H1 (cell line): ENCODE measurements around the gene RPL37A. TPM values are rescaled to one million over a fixed set of nuclear protein-coding genes. Genes with fewer than 3 reads are reported as not detected.

Source experiments
- GTF2F1 ChIP-seq: IDR thresholded peaks from 2 replicates; pipeline ENCODE4 v1.6.1; 2012; ENCODE audit warnings: low read depth, low read length, improper control_type of control experiment, borderline replicate concordance
- KDM1A ChIP-seq: fragments of 200-600, 300-600 bp; sonication (generic); IDR thresholded peaks from 2 replicates; pipeline ENCODE4 v1.7.1; 2016; ENCODE audit warnings: mild to moderate bottlenecking, low read length, borderline replicate concordance
- NANOG ChIP-seq: IDR thresholded peaks from 2 replicates; pipeline ENCODE4 v1.6.1; 2011; ENCODE audit warnings: low read length, low read depth, mild to moderate bottlenecking, inconsistent platforms; ENCODE audit not compliant: insufficient read depth, poor library complexity, severe bottlenecking
- polyA plus RNA-seq, 7 experiments: library from polyadenylated mRNA; depleted of rRNA in 3 of 7; stranded (reverse) in 5 of 7; unstranded in 2 of 7; fragments of >200 nt in 5 of 7; fragments of 200-250 nt in 2 of 7; gene quantifications; 1 replicate in 5 of 7; 2 replicates in 1 of 7; 4 replicates in 1 of 7; pipeline versions ENCODE4 v1.2.1 to v1.2.3, GENCODE V29; 2011 to 2013; ENCODE audit warnings: missing spikeins in 2 of 7, mixed read lengths in 2 of 7
- total RNA-seq: library from RNA; stranded (reverse); fragmentation: NEBNext Ultra II Directional; extraction: Animal tissue kit (Norgen Biotek cat#: 25700); gene quantifications from 2 replicates; pipeline ENCODE4 v1.2.1, GENCODE V29; 2021
- TF ChIP-seq, protein P1 (sequence below): IDR thresholded peaks from 2 replicates; pipeline ENCODE4 v1.6.1; 2012; ENCODE audit warnings: low read length, inconsistent platforms

Gene RPL37A
- total and polyA plus RNA-seq, 2 of the 8 experiments (the other 6 are each of a cell fraction or from before 2014, with no cell fraction given): 1,737 to 3,180 TPM

DNA sequence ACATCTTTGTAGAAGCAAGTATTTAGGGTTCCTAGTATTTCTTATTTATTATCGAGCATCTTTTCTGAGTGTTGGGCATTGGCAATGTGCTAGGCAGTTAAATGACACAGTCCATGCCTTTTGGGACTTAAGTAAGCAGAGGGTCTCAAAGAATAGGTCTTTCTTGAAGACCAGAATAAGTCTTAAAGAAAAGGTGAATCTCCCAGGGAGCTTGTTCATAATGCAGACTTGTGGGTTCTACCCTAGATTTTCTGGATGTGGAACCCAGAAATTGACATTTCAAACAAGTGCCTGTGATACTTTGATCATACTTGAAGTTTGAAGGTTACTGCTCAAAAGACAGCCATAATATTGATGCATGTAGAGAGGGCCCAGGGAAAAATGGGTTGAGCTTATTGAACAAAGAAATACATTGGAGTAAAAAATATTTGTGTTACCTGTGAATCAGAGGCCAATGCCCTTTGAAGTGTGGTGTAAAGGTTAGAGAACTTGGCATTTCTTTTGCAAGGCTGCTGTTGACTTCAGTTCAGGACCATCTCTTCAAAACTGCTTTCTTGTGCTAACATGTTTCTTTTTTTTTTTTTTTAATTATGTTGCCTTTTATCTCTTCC, 24.4 kb downstream of the RPL37A start (continued):
- TF ChIP-seq, protein P1, sequence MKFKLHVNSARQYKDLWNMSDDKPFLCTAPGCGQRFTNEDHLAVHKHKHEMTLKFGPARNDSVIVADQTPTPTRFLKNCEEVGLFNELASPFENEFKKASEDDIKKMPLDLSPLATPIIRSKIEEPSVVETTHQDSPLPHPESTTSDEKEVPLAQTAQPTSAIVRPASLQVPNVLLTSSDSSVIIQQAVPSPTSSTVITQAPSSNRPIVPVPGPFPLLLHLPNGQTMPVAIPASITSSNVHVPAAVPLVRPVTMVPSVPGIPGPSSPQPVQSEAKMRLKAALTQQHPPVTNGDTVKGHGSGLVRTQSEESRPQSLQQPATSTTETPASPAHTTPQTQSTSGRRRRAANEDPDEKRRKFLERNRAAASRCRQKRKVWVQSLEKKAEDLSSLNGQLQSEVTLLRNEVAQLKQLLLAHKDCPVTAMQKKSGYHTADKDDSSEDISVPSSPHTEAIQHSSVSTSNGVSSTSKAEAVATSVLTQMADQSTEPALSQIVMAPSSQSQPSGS: no peak
- no peak for TF ChIP-seq NANOG
- TF ChIP-seq GTF2F1: no peak
- no peak for TF ChIP-seq KDM1A
